Measurements from ENCODE around the gene CRNKL1.
A peak's percentile ranks its signal among the peaks of the same experiment; 100 is the strongest.
"Not testable (repeated sequence)": the region's sequence is repeated elsewhere in the genome, so short reads cannot be mapped to it uniquely, and the experiment has no call there.

Gene CRNKL1

DNA sequence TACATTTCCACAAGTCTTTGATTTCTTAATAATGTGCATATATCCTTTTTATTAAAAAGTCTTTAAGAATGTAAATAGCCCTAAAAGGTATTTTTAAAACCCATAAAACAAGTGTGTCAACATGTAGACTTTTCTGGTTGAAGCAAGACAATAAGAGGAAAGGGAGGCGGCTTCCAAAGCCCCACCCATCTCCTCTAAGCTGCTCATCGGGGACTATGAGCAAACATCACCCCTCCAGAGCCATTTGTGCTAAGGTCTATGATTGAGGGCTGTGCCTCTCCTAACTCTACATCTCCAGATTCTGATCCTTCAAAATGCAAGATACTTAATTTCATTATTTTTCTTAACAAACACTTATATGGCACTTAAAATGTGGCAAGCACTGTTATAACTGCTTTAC lies 37.6 kb downstream of the CRNKL1 start:
- TF ChIP-seq, protein P1, sequence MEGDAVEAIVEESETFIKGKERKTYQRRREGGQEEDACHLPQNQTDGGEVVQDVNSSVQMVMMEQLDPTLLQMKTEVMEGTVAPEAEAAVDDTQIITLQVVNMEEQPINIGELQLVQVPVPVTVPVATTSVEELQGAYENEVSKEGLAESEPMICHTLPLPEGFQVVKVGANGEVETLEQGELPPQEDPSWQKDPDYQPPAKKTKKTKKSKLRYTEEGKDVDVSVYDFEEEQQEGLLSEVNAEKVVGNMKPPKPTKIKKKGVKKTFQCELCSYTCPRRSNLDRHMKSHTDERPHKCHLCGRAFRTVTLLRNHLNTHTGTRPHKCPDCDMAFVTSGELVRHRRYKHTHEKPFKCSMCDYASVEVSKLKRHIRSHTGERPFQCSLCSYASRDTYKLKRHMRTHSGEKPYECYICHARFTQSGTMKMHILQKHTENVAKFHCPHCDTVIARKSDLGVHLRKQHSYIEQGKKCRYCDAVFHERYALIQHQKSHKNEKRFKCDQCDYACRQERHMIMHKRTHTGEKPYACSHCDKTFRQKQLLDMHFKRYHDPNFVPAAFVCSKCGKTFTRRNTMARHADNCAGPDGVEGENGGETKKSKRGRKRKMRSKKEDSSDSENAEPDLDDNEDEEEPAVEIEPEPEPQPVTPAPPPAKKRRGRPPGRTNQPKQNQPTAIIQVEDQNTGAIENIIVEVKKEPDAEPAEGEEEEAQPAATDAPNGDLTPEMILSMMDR (IDR thresholded peaks at IDR 0.05; ENCODE audit: low read depth, low read length) = no peak
- TF ChIP-seq MYC (IDR thresholded peaks at IDR 0.05; ENCODE audit: low read depth, low read length) = no peak
- TF ChIP-seq POLR2A (IDR thresholded peaks at IDR 0.05; ENCODE audit: extremely low read depth, insufficient read length) = no peak
- TF ChIP-seq MAX (IDR thresholded peaks at IDR 0.05; ENCODE audit: low read depth, low read length) = no peak
- H3K4me3 ChIP-seq (ENCODE audit: low read depth, low read length) = no peak overlapping the region
- DNase-seq (ENCODE audit: low read depth) = peak; percentile 54

DNA sequence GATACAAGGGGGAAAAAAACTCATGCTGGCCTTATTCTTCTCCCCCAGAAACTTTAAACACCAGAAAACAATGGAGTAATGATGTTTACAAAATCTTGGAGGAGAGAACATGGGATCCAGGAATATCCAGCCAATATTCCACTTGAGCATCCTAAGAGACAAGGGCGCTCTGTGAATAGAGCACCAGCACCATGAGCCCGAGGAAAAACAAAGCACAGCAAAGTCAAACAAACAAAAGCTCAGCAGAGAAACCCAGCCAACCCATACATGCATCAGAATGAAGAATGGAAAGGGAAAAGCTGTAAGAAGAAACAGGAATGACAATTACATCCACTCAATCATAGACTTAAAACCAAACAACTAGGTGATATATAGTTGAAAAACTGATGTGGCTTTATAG lies 39.7 kb downstream of the CRNKL1 start:
- no peak overlapping the region for H3K4me3 ChIP-seq (ENCODE audit: low read depth, low read length)
- DNase-seq (ENCODE audit: low read depth) = no peak
- TF ChIP-seq MAX (IDR thresholded peaks at IDR 0.05; ENCODE audit: low read depth, low read length) (no peak), POLR2A (IDR thresholded peaks at IDR 0.05; ENCODE audit: extremely low read depth, insufficient read length) (no peak), MYC (IDR thresholded peaks at IDR 0.05; ENCODE audit: low read depth, low read length) (no peak)
- TF ChIP-seq, protein P1 (IDR thresholded peaks at IDR 0.05; ENCODE audit: low read depth, low read length) = no peak

DNA sequence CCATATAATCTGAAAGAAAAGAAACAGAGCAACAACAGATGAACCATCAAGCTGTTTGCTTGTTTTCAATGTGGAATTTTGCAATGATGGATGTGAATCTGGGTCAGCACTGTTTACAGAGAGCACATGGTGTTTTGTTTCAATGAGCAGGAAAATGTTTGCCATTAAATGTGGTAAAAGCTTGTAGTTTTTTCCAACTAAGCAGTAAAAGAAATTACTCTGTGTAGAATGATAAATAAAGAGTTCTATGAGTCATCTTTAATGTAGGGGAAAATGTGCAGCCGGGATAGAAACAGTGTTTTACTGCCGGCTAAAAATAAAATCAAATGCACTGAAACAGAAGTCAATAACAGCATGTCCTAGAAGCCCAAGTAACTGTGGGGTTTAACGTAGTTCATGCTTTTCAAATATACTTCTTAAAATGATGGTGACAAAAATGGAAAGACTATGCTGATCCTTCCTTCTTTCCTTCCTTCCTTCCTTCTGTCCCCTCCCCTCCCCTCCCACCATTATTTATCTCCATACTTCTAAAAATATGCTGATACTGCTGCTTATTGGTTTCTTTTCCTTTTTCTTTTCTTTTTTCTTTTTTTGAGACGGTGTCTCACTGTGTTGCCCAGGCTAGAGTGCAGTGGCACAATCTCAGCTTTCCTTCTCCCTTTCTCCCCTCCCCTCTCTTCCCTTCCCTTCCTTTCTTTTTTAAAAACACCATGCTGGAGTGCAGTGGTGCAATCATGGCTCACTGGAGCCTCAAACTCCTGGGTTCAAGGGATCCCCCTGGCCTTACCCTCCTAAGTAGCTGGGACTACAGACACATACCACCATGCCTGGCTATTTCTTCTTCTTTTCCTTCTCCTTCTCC lies 41.4 kb downstream of the CRNKL1 start:
- H3K4me3 ChIP-seq (ENCODE audit: low read depth, low read length) = no peak overlapping the region
- TF ChIP-seq POLR2A (IDR thresholded peaks at IDR 0.05; ENCODE audit: extremely low read depth, insufficient read length) = no peak
- TF ChIP-seq, protein P1 (IDR thresholded peaks at IDR 0.05; ENCODE audit: low read depth, low read length) = no peak
- no peak for TF ChIP-seq MYC (IDR thresholded peaks at IDR 0.05; ENCODE audit: low read depth, low read length)
- TF ChIP-seq MAX (IDR thresholded peaks at IDR 0.05; ENCODE audit: low read depth, low read length) = no peak
- DNase-seq (ENCODE audit: low read depth) = no peak

DNA sequence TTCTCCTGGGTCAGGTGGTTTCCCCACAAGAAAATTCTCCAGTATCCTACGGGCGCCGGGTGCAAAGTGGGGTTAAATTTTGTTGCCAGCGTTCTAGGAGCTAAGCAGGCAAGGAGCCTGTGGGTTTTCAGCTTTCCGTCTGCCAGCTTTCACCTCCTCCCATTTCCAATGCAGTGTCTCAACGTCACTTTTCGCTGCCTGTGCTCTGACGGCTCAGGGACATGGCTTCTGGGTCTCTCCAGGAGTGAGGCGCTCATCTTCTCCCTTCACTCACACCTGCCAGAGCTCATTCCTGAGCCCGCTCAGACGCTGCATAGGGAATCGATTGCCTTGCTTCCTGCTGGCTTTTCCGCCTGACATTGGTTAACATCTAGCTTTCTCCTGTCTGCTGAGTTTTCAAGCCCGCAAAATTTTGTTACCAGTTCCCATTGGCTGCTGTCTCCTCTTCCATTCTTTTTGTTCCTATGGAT lies 42.4 kb downstream of the CRNKL1 start:
- H3K4me3 ChIP-seq (ENCODE audit: low read depth, low read length) = no peak overlapping the region
- TF ChIP-seq POLR2A (IDR thresholded peaks at IDR 0.05; ENCODE audit: extremely low read depth, insufficient read length) = no peak
- TF ChIP-seq, protein P1 (IDR thresholded peaks at IDR 0.05; ENCODE audit: low read depth, low read length) = no peak
- no peak for DNase-seq (ENCODE audit: low read depth)

GRCh38 chr20:20005342-20005741 lies 46.9 kb downstream of the CRNKL1 start:
- TF ChIP-seq MAX (IDR thresholded peaks at IDR 0.05; ENCODE audit: low read depth, low read length) = no peak
- no peak for TF ChIP-seq POLR2A (IDR thresholded peaks at IDR 0.05; ENCODE audit: extremely low read depth, insufficient read length)
- TF ChIP-seq, protein P1 (IDR thresholded peaks at IDR 0.05; ENCODE audit: low read depth, low read length) = no peak
- no peak for TF ChIP-seq MYC (IDR thresholded peaks at IDR 0.05; ENCODE audit: low read depth, low read length)
- no peak for DNase-seq (ENCODE audit: low read depth)
- no peak overlapping the region for H3K4me3 ChIP-seq (ENCODE audit: low read depth, low read length)

- not testable (repeated sequence) for DNase-seq (ENCODE audit: low read depth); H3K4me3 ChIP-seq (ENCODE audit: low read depth, low read length)
Measured at GRCh38 chr20:20003955-20004322, 48.3 kb downstream of the CRNKL1 start.

Measured in NB4 (cell line).